Measurements from ENCODE around the gene PEDS1. TPM values are rescaled to one million over a fixed set of nuclear protein-coding genes. Genes with fewer than 3 reads are reported as not detected.

The PEDS1 gene
- total RNA-seq, 1 experiment from 2014 or later: 37.5 TPM

GRCh38 chr20:50124496-50124895 lies 29.0 kb downstream of the PEDS1 start:
- Mint-ChIP-seq H3K27ac (ENCODE audit: unreplicated experiment) (no peak overlapping the region), H3K27me3 (ENCODE audit: unreplicated experiment) (no peaks in the 10 kb centered on the region), H3K36me3 (ENCODE audit: insufficient read depth, unreplicated experiment) (peaks cover 72% of the 10 kb centered on the region), H3K9me3 (ENCODE audit: low read depth, unreplicated experiment) (peaks cover 2% of the 10 kb centered on the region), H3K4me1 (ENCODE audit: low read depth, unreplicated experiment) (peaks cover 16% of the 10 kb centered on the region), H3K4me3 (ENCODE audit: low read depth, unreplicated experiment) (no peak overlapping the region)
- CTCF ChIA-PET: no interaction called here
- BruUV-seq (replicated peaks): TSS peak; percentile 10
- no peak for DNase-seq
- intact Hi-C loops (cut with micrococcal nuclease; ENCODE audit: unreplicated experiment): no loop called here
- no peak for TF ChIP-seq CTCF (IDR thresholded peaks at IDR 0.05; ENCODE audit: unreplicated experiment)

GRCh38 chr20:50123418-50123817 lies 30.1 kb downstream of the PEDS1 start:
- H3K27ac Mint-ChIP-seq (ENCODE audit: unreplicated experiment): peak overlapping the region; percentile 67
- intact Hi-C loops (cut with micrococcal nuclease; ENCODE audit: unreplicated experiment): no loop called here
- CTCF ChIA-PET: interaction anchor here (0.8 to 1.5 kb wide), 4 partner anchors 11 to 57 kb away, joined by 3 to 4 read pairs (median 3); no protein-coding TSS in a partner anchor
- no peak overlapping the region for H3K4me3 Mint-ChIP-seq (ENCODE audit: low read depth, unreplicated experiment)
- peaks cover 2% of the 10 kb centered on the region for H3K9me3 Mint-ChIP-seq (ENCODE audit: low read depth, unreplicated experiment)
- no peaks in the 10 kb centered on the region for H3K27me3 Mint-ChIP-seq (ENCODE audit: unreplicated experiment)
- peaks cover 63% of the 10 kb centered on the region for H3K36me3 Mint-ChIP-seq (ENCODE audit: insufficient read depth, unreplicated experiment)
- no peak for DNase-seq
- no peak for TF ChIP-seq CTCF (IDR thresholded peaks at IDR 0.05; ENCODE audit: unreplicated experiment)
- peaks cover 16% of the 10 kb centered on the region for H3K4me1 Mint-ChIP-seq (ENCODE audit: low read depth, unreplicated experiment)
- BruUV-seq (replicated peaks): no TSS peak

GRCh38 chr20:50122763-50123162 lies 30.8 kb downstream of the PEDS1 start:
- H3K36me3 Mint-ChIP-seq (ENCODE audit: insufficient read depth, unreplicated experiment): peaks cover 57% of the 10 kb centered on the region
- DNase-seq: no peak
- peaks cover 2% of the 10 kb centered on the region for H3K9me3 Mint-ChIP-seq (ENCODE audit: low read depth, unreplicated experiment)
- no peak for TF ChIP-seq CTCF (IDR thresholded peaks at IDR 0.05; ENCODE audit: unreplicated experiment)
- no peak overlapping the region for H3K4me3 Mint-ChIP-seq (ENCODE audit: low read depth, unreplicated experiment)
- no peaks in the 10 kb centered on the region for H3K27me3 Mint-ChIP-seq (ENCODE audit: unreplicated experiment)
- peaks cover 16% of the 10 kb centered on the region for H3K4me1 Mint-ChIP-seq (ENCODE audit: low read depth, unreplicated experiment)
- intact Hi-C loops (cut with micrococcal nuclease; ENCODE audit: unreplicated experiment): no loop called here
- no peak overlapping the region for H3K27ac Mint-ChIP-seq (ENCODE audit: unreplicated experiment)
- BruUV-seq (replicated peaks): no TSS peak
- CTCF ChIA-PET: interaction anchor here (0.9 to 1.5 kb wide), 3 partner anchors 12 to 29 kb away, joined by 3 to 4 read pairs (median 3); no protein-coding TSS in a partner anchor

GRCh38 chr20:50121858-50122271 lies 31.7 kb downstream of the PEDS1 start:
- Mint-ChIP-seq H3K9me3 (ENCODE audit: low read depth, unreplicated experiment) (peaks cover 2% of the 10 kb centered on the region), H3K4me3 (ENCODE audit: low read depth, unreplicated experiment) (no peak overlapping the region), H3K36me3 (ENCODE audit: insufficient read depth, unreplicated experiment) (peaks cover 48% of the 10 kb centered on the region), H3K27ac (ENCODE audit: unreplicated experiment) (no peak overlapping the region), H3K4me1 (ENCODE audit: low read depth, unreplicated experiment) (peaks cover 12% of the 10 kb centered on the region), H3K27me3 (ENCODE audit: unreplicated experiment) (no peaks in the 10 kb centered on the region)
- DNase-seq: no peak
- intact Hi-C loops (cut with micrococcal nuclease; ENCODE audit: unreplicated experiment): loop anchor here (1.0 to 2.0 kb wide), 3 partner anchors 16 to 57 kb away; no protein-coding TSS in a partner anchor
- no peak for TF ChIP-seq CTCF (IDR thresholded peaks at IDR 0.05; ENCODE audit: unreplicated experiment)
- BruUV-seq (replicated peaks): no TSS peak
- CTCF ChIA-PET: interaction anchor here (1.5 to 4.4 kb wide), 7 partner anchors 17 to 142 kb away, joined by 3 to 75 read pairs (median 24); partner anchors contain the start of gene PEDS1
